ENCODE results near the gene GSTO1.

- TF ChIP-seq POLR2AphosphoS5 (IDR thresholded peaks at IDR 0.05; ENCODE audit: borderline replicate concordance, low read depth, low read length) (no peak), EZH2 (IDR thresholded peaks at IDR 0.05) (no peak)
These were observed 19.3 kb downstream of the GSTO1 start for GRCh38 chr10:104273899-104274575.

Measured in SK-N-MC (cell line).